WTC11 (cell line): ENCODE measurements around the gene SKIL.

Experiments used
- CREB1 ChIP-seq: sonication (generic); formaldehyde crosslinking; IDR thresholded peaks from 2 replicates; pipeline ENCODE4 v1.8.0; 2023; ENCODE audit warnings: mild to moderate bottlenecking, missing genetic modification reagents
- TF ChIP-seq, protein P1 (sequence below): sonication (generic); formaldehyde crosslinking; IDR thresholded peaks from 2 replicates; pipeline ENCODE4 v1.8.0; 2022; ENCODE audit warnings: mild to moderate bottlenecking, missing genetic modification reagents
- TF ChIP-seq, protein P2 (sequence below): fragments of 200-600 bp; IDR thresholded peaks from 2 replicates; pipeline ENCODE4 v1.8.0; 2022; ENCODE audit warnings: antibody characterized with exemption
- TF ChIP-seq, protein P3 (sequence below): sonication (generic); formaldehyde crosslinking; conservative IDR thresholded peaks from 2 replicates; pipeline ENCODE4 v1.8.1; 2022; ENCODE audit warnings: mild to moderate bottlenecking, missing genetic modification reagents

- TF ChIP-seq, protein P1, sequence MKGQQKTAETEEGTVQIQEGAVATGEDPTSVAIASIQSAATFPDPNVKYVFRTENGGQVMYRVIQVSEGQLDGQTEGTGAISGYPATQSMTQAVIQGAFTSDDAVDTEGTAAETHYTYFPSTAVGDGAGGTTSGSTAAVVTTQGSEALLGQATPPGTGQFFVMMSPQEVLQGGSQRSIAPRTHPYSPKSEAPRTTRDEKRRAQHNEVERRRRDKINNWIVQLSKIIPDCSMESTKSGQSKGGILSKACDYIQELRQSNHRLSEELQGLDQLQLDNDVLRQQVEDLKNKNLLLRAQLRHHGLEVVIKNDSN (CRISPR knock-in tag), result peak; percentile 83
- TF ChIP-seq, protein P2, sequence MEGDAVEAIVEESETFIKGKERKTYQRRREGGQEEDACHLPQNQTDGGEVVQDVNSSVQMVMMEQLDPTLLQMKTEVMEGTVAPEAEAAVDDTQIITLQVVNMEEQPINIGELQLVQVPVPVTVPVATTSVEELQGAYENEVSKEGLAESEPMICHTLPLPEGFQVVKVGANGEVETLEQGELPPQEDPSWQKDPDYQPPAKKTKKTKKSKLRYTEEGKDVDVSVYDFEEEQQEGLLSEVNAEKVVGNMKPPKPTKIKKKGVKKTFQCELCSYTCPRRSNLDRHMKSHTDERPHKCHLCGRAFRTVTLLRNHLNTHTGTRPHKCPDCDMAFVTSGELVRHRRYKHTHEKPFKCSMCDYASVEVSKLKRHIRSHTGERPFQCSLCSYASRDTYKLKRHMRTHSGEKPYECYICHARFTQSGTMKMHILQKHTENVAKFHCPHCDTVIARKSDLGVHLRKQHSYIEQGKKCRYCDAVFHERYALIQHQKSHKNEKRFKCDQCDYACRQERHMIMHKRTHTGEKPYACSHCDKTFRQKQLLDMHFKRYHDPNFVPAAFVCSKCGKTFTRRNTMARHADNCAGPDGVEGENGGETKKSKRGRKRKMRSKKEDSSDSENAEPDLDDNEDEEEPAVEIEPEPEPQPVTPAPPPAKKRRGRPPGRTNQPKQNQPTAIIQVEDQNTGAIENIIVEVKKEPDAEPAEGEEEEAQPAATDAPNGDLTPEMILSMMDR, result no peak
- TF ChIP-seq CREB1 (CRISPR knock-in tag), result peak; percentile 96; the same call in 1 of the 2 replicates
- TF ChIP-seq, protein P3, sequence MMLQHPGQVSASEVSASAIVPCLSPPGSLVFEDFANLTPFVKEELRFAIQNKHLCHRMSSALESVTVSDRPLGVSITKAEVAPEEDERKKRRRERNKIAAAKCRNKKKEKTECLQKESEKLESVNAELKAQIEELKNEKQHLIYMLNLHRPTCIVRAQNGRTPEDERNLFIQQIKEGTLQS (CRISPR knock-in tag), result 0 out of 2 replicates have a peak, but pooled peaks have one; percentile 49
Observed at GRCh38 chr3:170418422-170419398, 61.2 kb downstream of the SKIL start, which contains the start of gene CLDN11.
